ACHN (cell line): ENCODE data around the gene FAM47C.
"Not testable (repeated sequence)": the region's sequence is repeated elsewhere in the genome, so short reads cannot be mapped to it uniquely, and the experiment has no call there.

Experiments used
- DNase-seq: peaks from one replicate; pipeline ENCODE4 v3.0.0-alpha.2; 2015
- in situ Hi-C: cut with HindIII; loops from 2 replicates; pipeline ENCODE4 v1.10.0; 2017; ENCODE audit warnings: low sequenced_read_pairs, low pct_ligation_motif_present, low pct_unique_long_range_greater_than_20kb

The FAM47C gene

GRCh38 chrX:37057572-37057971, 49.4 kb downstream of the FAM47C start:
- in situ Hi-C loops, DNase-seq: not testable (repeated sequence)

- in situ Hi-C loops, result no loop called here
- DNase-seq, result peak; percentile 45
These were observed 52.8 kb downstream of the FAM47C start for GRCh38 chrX:37060999-37061398.
